A549 treated with dexamethasone at 1 μM for 4 hours (cell line): ENCODE results near the gene AGAP5. TPM values are rescaled to one million over a fixed set of nuclear protein-coding genes. Genes with fewer than 3 reads are reported as not detected.

ENCODE experiments used
- total RNA-seq: library from RNA; stranded (reverse); fragments of 200-300 nt; extraction: Qiagen RNA extraction; gene quantifications from 5 replicates; pipeline ENCODE4 v1.2.3, GENCODE V29; 2022

Gene AGAP5
- 1.3 to 2.7 TPM (median 2.4 TPM) in 5 replicates for total RNA-seq

GRCh38 chr10:73697675-73698159 lies at the start of gene AGAP5:
Gene AGAP5, minus strand, starts transcription at chr10:73698109. Its CDS starts 354 bp downstream, at chr10:73697755.

GRCh38 chr10:73743905-73744663 lies 46.2 kb upstream of the AGAP5 start, which contains the start of gene SEC24C:
Gene SEC24C, plus strand, starts transcription at chr10:73744372. Its CDS starts 2,461 bp downstream, at chr10:73746833.

DNA sequence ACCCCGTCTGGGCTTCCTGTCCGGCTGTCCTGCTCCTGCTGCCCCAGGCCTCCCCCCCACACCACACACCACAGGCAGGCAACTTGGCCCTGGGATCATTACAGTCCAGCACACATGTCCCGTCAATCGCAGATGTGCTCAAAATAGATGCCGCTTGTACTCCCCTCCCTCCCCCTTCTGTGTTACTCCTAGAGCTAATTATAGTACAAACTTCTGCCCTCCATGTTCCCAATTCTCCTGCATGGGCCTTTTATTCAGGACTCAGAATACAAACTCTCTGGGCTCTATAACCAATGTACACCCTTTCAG lies 42.0 kb downstream of the AGAP5 start, which contains the start of gene SYNPO2L:
SYNPO2L (minus strand) TSS at position 40 of the 309 bp plus-strand sequence. CDS start 107 bp downstream, outside the sequence.

GRCh38 chr10:73641328-73642060 lies 56.4 kb downstream of the AGAP5 start, which contains the start of gene MYOZ1:
Gene MYOZ1, minus strand, starts transcription at chr10:73641474. Its CDS starts 1,457 bp downstream, at chr10:73640017.

Other genes starting within 250 kb of the AGAP5 start
- 16.2 to 18.3 TPM (median 16.9 TPM) in 5 replicates for gene PPP3CB, start 202.1 kb downstream of the AGAP5 start, total RNA-seq
- 7.6 to 12.5 TPM (median 11.7 TPM) in 5 replicates for gene USP54, start 106.8 kb downstream of the AGAP5 start, total RNA-seq
- 0.05 to 0.16 TPM in 2 of 5 replicates, not detected in the others for gene MYOZ1, start 56.6 kb downstream of the AGAP5 start, total RNA-seq
- gene SYNPO2L, start 42.1 kb downstream of the AGAP5 start, total RNA-seq: 0.02 to 0.07 TPM (median 0.02 TPM) in 5 replicates
- gene SEC24C, start 46.3 kb upstream of the AGAP5 start, total RNA-seq: 43.5 to 63.9 TPM (median 63.2 TPM) in 5 replicates
- 50.0 to 70.0 TPM (median 51.9 TPM) in 5 replicates for gene CHCHD1, start 83.9 kb upstream of the AGAP5 start, total RNA-seq
- gene ZSWIM8, start 87.5 kb upstream of the AGAP5 start, total RNA-seq: 25.3 to 46.6 TPM (median 43.3 TPM) in 5 replicates
- gene NDST2, start 113.5 kb upstream of the AGAP5 start, total RNA-seq: 11.9 to 18.2 TPM (median 14.6 TPM) in 5 replicates
- gene CAMK2G, start 176.4 kb upstream of the AGAP5 start, total RNA-seq: 15.8 to 19.4 TPM (median 18.2 TPM) in 5 replicates
- gene PLAU, start 213.0 kb upstream of the AGAP5 start, total RNA-seq: 79.7 to 99.9 TPM (median 88.7 TPM) in 5 replicates